Measurements from ENCODE around the gene DTNB.

DTNB gene

GRCh38 chr2:25361261-25362048 is 311.9 kb downstream of the DTNB start:
- no peak for TF ChIP-seq REST (IDR thresholded peaks at IDR 0.05; ENCODE audit: insufficient read depth in 1 of 2, low read depth in 2 of 2, low read length in 2 of 2)
- TF ChIP-seq SIN3A (IDR thresholded peaks at IDR 0.05; ENCODE audit: borderline replicate concordance, insufficient read depth, low read length), result no peak
- TF ChIP-seq TAF1 (IDR thresholded peaks at IDR 0.05; ENCODE audit: borderline replicate concordance, insufficient read depth, low read length), result no peak
- TF ChIP-seq FOXP2 (optimal IDR thresholded peaks at IDR 0.05; ENCODE audit: borderline replicate concordance, extremely low read depth, extremely low read length, insufficient read depth), result no peak
- TF ChIP-seq POLR2AphosphoS5 (IDR thresholded peaks at IDR 0.05; ENCODE audit: low read depth, low read length), result no peak

GRCh38 chr2:25358836-25359235 is 314.5 kb downstream of the DTNB start:
- TF ChIP-seq POLR2AphosphoS5 (IDR thresholded peaks at IDR 0.05; ENCODE audit: low read depth, low read length), result no peak
- TF ChIP-seq FOXP2 (optimal IDR thresholded peaks at IDR 0.05; ENCODE audit: borderline replicate concordance, extremely low read depth, extremely low read length, insufficient read depth), result no peak
- no peak for TF ChIP-seq SIN3A (IDR thresholded peaks at IDR 0.05; ENCODE audit: borderline replicate concordance, insufficient read depth, low read length)
- TF ChIP-seq REST (IDR thresholded peaks at IDR 0.05; ENCODE audit: insufficient read depth in 1 of 2, low read depth in 2 of 2, low read length in 2 of 2), result no peak
- TF ChIP-seq TAF1 (IDR thresholded peaks at IDR 0.05; ENCODE audit: borderline replicate concordance, insufficient read depth, low read length), result no peak

- TF ChIP-seq FOXP2 (optimal IDR thresholded peaks at IDR 0.05; ENCODE audit: borderline replicate concordance, extremely low read depth, extremely low read length, insufficient read depth), result no peak
- TF ChIP-seq REST (IDR thresholded peaks at IDR 0.05; ENCODE audit: insufficient read depth in 1 of 2, low read depth in 2 of 2, low read length in 2 of 2), result no peak
- TF ChIP-seq SIN3A (IDR thresholded peaks at IDR 0.05; ENCODE audit: borderline replicate concordance, insufficient read depth, low read length), result no peak
These were observed 315.0 kb downstream of the DTNB start for GRCh38 chr2:25358249-25358815.

GRCh38 chr2:25356088-25356487 is 317.3 kb downstream of the DTNB start:
- 0 out of 4 replicates have a peak, but pooled peaks of 1 of the 2 experiments have one; percentile 12 for TF ChIP-seq REST (IDR thresholded peaks at IDR 0.05; ENCODE audit: insufficient read depth in 1 of 2, low read depth in 2 of 2, low read length in 2 of 2)
- TF ChIP-seq FOXP2 (optimal IDR thresholded peaks at IDR 0.05; ENCODE audit: borderline replicate concordance, extremely low read depth, extremely low read length, insufficient read depth), result no peak

Data from PFSK-1 (cell line).